SK-N-SH treated with all-trans-retinoic acid at 6 μM for 48 hours (cell line): ENCODE data around the gene SCG2.

Source experiments
- ARNTL ChIP-seq: fragments of 450-650 bp; formaldehyde crosslinking; IDR thresholded peaks from 2 replicates; pipeline ENCODE4 v1.5.0; 2020; ENCODE audit warnings: low read depth, mild to moderate bottlenecking, moderate library complexity, borderline replicate concordance
- ISL1 ChIP-seq: fragments of 250-450 bp; sonication (Bioruptor Pico); IDR thresholded peaks from 2 replicates; pipeline ENCODE4 v2.1.2; 2022; ENCODE audit warnings: mild to moderate bottlenecking, moderate library complexity
- RARB ChIP-seq: fragments of 250-450 bp; sonication (Bioruptor Pico); IDR thresholded peaks from 2 replicates; pipeline ENCODE4 v1.8.0; 2021; ENCODE audit warnings: mild to moderate bottlenecking, moderate library complexity
- TCF4 ChIP-seq: fragments of 250-450 bp; sonication (Bioruptor Pico); IDR thresholded peaks from 2 replicates; pipeline ENCODE4 v1.8.0; 2021; ENCODE audit warnings: mild to moderate bottlenecking, moderate library complexity, borderline replicate concordance
- TOX ChIP-seq: fragments of 250-450 bp; sonication (Bioruptor Pico); IDR thresholded peaks from 2 replicates; pipeline ENCODE4 v1.8.0; 2021; ENCODE audit warnings: mild to moderate bottlenecking, moderate library complexity, borderline replicate concordance
- ZC3H10 ChIP-seq: fragments of 250-450 bp; sonication (Bioruptor Pico); IDR thresholded peaks from 2 replicates; pipeline ENCODE4 v1.5.1; 2021; ENCODE audit warnings: mild to moderate bottlenecking, moderate library complexity
- ZNF565 ChIP-seq: fragments of 450-650 bp; formaldehyde crosslinking; conservative IDR thresholded peaks from 2 replicates; pipeline ENCODE4 v1.5.0; 2020; ENCODE audit warnings: low read depth, mild to moderate bottlenecking, moderate library complexity
- ZNF8 ChIP-seq: fragments of 450-650 bp; formaldehyde crosslinking; IDR thresholded peaks from 2 replicates; pipeline ENCODE4 v1.5.0; 2020; ENCODE audit warnings: mild to moderate bottlenecking, moderate library complexity
- TF ChIP-seq, protein P1 (sequence below): fragments of 250-450 bp; sonication (Bioruptor Pico); IDR thresholded peaks from 2 replicates; pipeline ENCODE4 v1.5.1; 2020; ENCODE audit warnings: low read depth, mild to moderate bottlenecking, moderate library complexity
- TF ChIP-seq, protein P2 (sequence below): fragments of 250-450 bp; sonication (Bioruptor Pico); IDR thresholded peaks from 2 replicates; pipeline ENCODE4 v1.5.1; 2021; ENCODE audit warnings: mild to moderate bottlenecking, moderate library complexity
- TF ChIP-seq, protein P3 (sequence below): fragments of 250-450 bp; sonication (Bioruptor Pico); IDR thresholded peaks from 2 replicates; pipeline ENCODE4 v1.8.0; 2020; ENCODE audit warnings: mild to moderate bottlenecking, moderate library complexity, borderline replicate concordance
- TF ChIP-seq, protein P4 (sequence below): fragments of 250-450 bp; sonication (Bioruptor Pico); IDR thresholded peaks from 2 replicates; pipeline ENCODE4 v1.5.0; 2020; ENCODE audit warnings: mild to moderate bottlenecking, moderate library complexity
- TF ChIP-seq, protein P5 (sequence below): fragments of 250-450 bp; sonication (Bioruptor Pico); IDR thresholded peaks from 2 replicates; pipeline ENCODE4 v1.8.0; 2021; ENCODE audit warnings: low read depth, mild to moderate bottlenecking, moderate library complexity, borderline replicate concordance

DNA sequence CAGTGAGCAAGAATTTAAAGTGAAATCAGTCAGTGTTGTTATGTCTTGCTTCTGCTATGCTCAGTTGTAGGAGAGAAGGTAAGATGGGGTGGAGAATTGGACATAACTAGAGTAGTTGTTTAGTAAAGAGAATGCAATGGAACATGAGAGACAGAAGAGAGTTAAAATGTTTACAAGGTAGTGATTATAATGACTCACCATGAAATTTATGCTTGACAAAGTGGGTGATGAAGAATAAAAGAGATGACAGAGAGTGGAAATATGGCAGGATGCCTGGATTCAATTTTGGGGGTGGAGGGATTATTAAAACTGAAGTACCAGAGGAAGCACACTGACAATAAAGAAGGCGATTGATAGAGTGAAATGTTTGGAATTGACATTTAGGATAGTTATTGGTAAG lies 10.6 kb downstream of the SCG2 start:
- peak; percentile 74; the same call in 1 of the 2 replicates for TF ChIP-seq ISL1 (CRISPR knock-in tag)
- no peak for TF ChIP-seq ARNTL (CRISPR knock-in tag)
- no peak for TF ChIP-seq RARB (CRISPR knock-in tag)
- TF ChIP-seq, protein P1, sequence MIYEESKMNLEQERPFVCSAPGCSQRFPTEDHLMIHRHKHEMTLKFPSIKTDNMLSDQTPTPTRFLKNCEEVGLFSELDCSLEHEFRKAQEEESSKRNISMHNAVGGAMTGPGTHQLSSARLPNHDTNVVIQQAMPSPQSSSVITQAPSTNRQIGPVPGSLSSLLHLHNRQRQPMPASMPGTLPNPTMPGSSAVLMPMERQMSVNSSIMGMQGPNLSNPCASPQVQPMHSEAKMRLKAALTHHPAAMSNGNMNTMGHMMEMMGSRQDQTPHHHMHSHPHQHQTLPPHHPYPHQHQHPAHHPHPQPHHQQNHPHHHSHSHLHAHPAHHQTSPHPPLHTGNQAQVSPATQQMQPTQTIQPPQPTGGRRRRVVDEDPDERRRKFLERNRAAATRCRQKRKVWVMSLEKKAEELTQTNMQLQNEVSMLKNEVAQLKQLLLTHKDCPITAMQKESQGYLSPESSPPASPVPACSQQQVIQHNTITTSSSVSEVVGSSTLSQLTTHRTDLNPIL: no peak
- TF ChIP-seq, protein P2, sequence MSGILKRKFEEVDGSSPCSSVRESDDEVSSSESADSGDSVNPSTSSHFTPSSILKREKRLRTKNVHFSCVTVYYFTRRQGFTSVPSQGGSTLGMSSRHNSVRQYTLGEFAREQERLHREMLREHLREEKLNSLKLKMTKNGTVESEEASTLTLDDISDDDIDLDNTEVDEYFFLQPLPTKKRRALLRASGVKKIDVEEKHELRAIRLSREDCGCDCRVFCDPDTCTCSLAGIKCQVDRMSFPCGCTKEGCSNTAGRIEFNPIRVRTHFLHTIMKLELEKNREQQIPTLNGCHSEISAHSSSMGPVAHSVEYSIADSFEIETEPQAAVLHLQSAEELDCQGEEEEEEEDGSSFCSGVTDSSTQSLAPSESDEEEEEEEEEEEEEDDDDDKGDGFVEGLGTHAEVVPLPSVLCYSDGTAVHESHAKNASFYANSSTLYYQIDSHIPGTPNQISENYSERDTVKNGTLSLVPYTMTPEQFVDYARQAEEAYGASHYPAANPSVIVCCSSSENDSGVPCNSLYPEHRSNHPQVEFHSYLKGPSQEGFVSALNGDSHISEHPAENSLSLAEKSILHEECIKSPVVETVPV (CRISPR knock-in tag): no peak
- TF ChIP-seq, protein P3, sequence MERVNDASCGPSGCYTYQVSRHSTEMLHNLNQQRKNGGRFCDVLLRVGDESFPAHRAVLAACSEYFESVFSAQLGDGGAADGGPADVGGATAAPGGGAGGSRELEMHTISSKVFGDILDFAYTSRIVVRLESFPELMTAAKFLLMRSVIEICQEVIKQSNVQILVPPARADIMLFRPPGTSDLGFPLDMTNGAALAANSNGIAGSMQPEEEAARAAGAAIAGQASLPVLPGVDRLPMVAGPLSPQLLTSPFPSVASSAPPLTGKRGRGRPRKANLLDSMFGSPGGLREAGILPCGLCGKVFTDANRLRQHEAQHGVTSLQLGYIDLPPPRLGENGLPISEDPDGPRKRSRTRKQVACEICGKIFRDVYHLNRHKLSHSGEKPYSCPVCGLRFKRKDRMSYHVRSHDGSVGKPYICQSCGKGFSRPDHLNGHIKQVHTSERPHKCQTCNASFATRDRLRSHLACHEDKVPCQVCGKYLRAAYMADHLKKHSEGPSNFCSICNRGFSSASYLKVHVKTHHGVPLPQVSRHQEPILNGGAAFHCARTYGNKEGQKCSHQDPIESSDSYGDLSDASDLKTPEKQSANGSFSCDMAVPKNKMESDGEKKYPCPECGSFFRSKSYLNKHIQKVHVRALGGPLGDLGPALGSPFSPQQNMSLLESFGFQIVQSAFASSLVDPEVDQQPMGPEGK (CRISPR knock-in tag): no peak
- TF ChIP-seq, protein P4, sequence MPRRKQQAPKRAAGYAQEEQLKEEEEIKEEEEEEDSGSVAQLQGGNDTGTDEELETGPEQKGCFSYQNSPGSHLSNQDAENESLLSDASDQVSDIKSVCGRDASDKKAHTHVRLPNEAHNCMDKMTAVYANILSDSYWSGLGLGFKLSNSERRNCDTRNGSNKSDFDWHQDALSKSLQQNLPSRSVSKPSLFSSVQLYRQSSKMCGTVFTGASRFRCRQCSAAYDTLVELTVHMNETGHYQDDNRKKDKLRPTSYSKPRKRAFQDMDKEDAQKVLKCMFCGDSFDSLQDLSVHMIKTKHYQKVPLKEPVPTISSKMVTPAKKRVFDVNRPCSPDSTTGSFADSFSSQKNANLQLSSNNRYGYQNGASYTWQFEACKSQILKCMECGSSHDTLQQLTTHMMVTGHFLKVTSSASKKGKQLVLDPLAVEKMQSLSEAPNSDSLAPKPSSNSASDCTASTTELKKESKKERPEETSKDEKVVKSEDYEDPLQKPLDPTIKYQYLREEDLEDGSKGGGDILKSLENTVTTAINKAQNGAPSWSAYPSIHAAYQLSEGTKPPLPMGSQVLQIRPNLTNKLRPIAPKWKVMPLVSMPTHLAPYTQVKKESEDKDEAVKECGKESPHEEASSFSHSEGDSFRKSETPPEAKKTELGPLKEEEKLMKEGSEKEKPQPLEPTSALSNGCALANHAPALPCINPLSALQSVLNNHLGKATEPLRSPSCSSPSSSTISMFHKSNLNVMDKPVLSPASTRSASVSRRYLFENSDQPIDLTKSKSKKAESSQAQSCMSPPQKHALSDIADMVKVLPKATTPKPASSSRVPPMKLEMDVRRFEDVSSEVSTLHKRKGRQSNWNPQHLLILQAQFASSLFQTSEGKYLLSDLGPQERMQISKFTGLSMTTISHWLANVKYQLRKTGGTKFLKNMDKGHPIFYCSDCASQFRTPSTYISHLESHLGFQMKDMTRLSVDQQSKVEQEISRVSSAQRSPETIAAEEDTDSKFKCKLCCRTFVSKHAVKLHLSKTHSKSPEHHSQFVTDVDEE: no peak
- 0 out of 2 replicates have a peak, but pooled peaks have one; percentile 22 for TF ChIP-seq TOX (CRISPR knock-in tag)
- no peak for TF ChIP-seq ZNF8 (CRISPR knock-in tag)
- TF ChIP-seq ZC3H10 (CRISPR knock-in tag): 0 out of 2 replicates have a peak, but pooled peaks have one; percentile 15
- TF ChIP-seq, protein P5, sequence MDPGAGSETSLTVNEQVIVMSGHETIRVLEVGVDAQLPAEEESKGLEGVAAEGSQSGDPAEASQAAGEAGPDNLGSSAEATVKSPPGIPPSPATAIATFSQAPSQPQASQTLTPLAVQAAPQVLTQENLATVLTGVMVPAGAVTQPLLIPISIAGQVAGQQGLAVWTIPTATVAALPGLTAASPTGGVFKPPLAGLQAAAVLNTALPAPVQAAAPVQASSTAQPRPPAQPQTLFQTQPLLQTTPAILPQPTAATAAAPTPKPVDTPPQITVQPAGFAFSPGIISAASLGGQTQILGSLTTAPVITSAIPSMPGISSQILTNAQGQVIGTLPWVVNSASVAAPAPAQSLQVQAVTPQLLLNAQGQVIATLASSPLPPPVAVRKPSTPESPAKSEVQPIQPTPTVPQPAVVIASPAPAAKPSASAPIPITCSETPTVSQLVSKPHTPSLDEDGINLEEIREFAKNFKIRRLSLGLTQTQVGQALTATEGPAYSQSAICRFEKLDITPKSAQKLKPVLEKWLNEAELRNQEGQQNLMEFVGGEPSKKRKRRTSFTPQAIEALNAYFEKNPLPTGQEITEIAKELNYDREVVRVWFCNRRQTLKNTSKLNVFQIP (CRISPR knock-in tag): no peak
- TF ChIP-seq ZNF565 (CRISPR knock-in tag): no peak
- TF ChIP-seq TCF4: no peak
